Type B pancreatic cell (in vitro differentiated cells): ENCODE data around the gene ESF1. TPM values are rescaled to one million over a fixed set of nuclear protein-coding genes. Genes with fewer than 3 reads are reported as not detected.

ENCODE experiments used
- DNase-seq: peaks from one replicate; pipeline ENCODE4 v3.0.0; 2021; ENCODE audit warnings: mixed read lengths; ENCODE audit not compliant: unreplicated experiment; ENCODE audit errors: extremely low spot score
- H3K27ac Mint-ChIP-seq: 2 replicates; pipeline ENCODE4 v1.8.0; 2021; ENCODE audit warnings: mild to moderate bottlenecking, mixed read lengths
- H3K27me3 Mint-ChIP-seq: 2 replicates; pipeline ENCODE4 v1.8.0; 2021; ENCODE audit warnings: mixed read lengths
- H3K36me3 Mint-ChIP-seq: 2 replicates; pipeline ENCODE4 v1.8.0; 2021; ENCODE audit warnings: mixed read lengths
- H3K4me1 Mint-ChIP-seq: one replicate; pipeline ENCODE4 v1.8.0; 2021; ENCODE audit warnings: mixed read lengths; ENCODE audit not compliant: unreplicated experiment
- H3K4me3 Mint-ChIP-seq: 2 replicates; pipeline ENCODE4 v1.8.0; 2021; ENCODE audit warnings: mild to moderate bottlenecking, mixed read lengths
- H3K9me3 Mint-ChIP-seq: 2 replicates; pipeline ENCODE4 v1.8.0; 2021; ENCODE audit warnings: mixed read lengths
- total RNA-seq: library from RNA; stranded (reverse); gene quantifications from 2 replicates; pipeline ENCODE4 v1.2.1, GENCODE V29; 2021; ENCODE audit warnings: low replicate concordance
- TF ChIP-seq, protein P1 (sequence below): fragments of 200-600 bp; sonication (generic); conservative IDR thresholded peaks from 2 replicates; pipeline ENCODE4 v1.5.0; 2021; ENCODE audit warnings: antibody characterized with exemption, mild to moderate bottlenecking

Gene ESF1
- total RNA-seq, 1 donor from 2014 or later: 17.7 TPM

DNA sequence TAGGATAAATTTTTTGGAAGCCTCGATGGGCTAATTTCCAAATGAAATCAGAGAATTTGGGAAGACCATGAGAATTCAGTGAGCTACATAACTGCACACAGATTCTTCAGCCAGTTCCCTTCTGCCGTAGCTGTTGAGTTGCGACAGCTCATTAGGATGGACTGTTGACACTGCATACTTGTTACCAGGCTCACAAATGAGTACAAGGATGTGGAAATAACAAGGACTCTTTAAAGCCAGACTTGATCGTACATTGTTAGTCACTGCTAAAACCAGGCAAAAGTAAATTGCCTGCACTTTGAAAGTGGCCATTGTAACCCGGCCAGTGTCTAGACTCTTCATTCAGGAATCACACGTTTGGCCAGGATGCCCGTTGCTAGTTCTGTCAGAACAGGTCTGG is 37.2 kb upstream of the ESF1 start:
- no peak overlapping the region for H3K4me3 Mint-ChIP-seq
- no peaks in the 10 kb centered on the region for H3K9me3 Mint-ChIP-seq
- no peak overlapping the region for H3K27ac Mint-ChIP-seq
- no peaks in the 10 kb centered on the region for H3K27me3 Mint-ChIP-seq
- no peaks in the 10 kb centered on the region for H3K4me1 Mint-ChIP-seq
- TF ChIP-seq, protein P1, sequence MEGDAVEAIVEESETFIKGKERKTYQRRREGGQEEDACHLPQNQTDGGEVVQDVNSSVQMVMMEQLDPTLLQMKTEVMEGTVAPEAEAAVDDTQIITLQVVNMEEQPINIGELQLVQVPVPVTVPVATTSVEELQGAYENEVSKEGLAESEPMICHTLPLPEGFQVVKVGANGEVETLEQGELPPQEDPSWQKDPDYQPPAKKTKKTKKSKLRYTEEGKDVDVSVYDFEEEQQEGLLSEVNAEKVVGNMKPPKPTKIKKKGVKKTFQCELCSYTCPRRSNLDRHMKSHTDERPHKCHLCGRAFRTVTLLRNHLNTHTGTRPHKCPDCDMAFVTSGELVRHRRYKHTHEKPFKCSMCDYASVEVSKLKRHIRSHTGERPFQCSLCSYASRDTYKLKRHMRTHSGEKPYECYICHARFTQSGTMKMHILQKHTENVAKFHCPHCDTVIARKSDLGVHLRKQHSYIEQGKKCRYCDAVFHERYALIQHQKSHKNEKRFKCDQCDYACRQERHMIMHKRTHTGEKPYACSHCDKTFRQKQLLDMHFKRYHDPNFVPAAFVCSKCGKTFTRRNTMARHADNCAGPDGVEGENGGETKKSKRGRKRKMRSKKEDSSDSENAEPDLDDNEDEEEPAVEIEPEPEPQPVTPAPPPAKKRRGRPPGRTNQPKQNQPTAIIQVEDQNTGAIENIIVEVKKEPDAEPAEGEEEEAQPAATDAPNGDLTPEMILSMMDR: no peak
- DNase-seq: no peak
- H3K36me3 Mint-ChIP-seq: peaks cover 14% of the 10 kb centered on the region

DNA sequence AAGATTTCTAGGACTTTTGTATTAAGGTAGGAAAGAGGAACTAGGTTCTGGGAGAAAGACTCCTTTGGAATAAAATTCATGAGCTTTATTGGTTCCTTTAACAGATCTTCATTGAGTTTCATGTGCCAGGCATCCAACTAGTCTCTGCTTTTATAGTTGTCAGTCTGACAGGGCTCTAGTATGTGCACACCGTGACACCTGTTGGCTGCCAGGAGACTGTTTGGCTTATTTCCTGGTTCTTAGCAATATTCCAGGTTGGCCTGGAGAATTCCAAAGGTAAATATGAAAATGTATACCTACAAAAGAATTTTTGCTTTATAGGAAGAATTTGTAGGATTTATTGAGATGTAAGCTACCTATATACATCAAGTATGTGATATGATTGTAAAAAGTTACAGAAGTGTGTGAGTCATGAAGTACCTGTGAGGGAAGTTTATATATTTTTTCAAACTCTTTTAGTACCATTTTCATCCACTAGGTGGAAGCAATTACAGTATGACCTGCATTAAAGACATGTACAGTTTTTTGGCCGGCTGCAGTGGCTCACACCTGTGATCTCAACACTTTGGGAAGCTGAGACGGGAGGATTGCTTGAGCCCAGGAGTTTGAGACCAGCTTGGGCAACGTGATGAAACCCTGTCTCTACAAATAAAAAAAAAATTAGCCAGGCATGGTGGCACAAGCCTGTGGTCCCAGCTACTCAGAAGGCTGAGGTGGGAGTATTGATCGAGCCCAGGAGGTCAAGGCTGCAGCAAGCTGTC is 35.3 kb upstream of the ESF1 start:
- TF ChIP-seq, protein P1: peak; percentile 84
- Mint-ChIP-seq H3K27ac (no peak overlapping the region), H3K9me3 (no peaks in the 10 kb centered on the region), H3K36me3 (peaks cover 17% of the 10 kb centered on the region), H3K27me3 (no peaks in the 10 kb centered on the region), H3K4me1 (no peaks in the 10 kb centered on the region), H3K4me3 (no peak overlapping the region)
- no peak for DNase-seq

DNA sequence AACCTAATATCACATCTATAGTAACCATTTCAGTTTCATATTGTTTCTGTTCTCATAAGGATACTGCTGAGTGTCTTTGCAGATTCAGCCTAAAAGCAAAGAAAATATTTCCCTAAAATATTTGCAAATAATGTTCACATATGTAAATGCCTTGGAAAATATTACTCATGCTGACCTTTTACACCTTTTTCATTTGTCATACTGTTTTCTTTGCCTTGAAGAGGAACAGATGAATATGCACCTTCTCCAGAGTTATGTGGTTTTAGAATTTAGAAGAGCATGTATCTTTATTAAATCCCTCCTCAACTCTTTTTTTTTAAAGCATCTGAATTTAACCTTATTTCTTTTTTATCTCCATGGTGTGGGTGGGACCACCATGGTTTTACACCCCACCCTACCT is 32.6 kb upstream of the ESF1 start:
- TF ChIP-seq, protein P1: no peak
- no peak overlapping the region for H3K27ac Mint-ChIP-seq
- H3K4me3 Mint-ChIP-seq: no peak overlapping the region
- DNase-seq: no peak
- H3K36me3 Mint-ChIP-seq: peaks cover 24% of the 10 kb centered on the region
- no peaks in the 10 kb centered on the region for H3K4me1 Mint-ChIP-seq
- no peaks in the 10 kb centered on the region for H3K27me3 Mint-ChIP-seq
- H3K9me3 Mint-ChIP-seq: no peaks in the 10 kb centered on the region

DNA sequence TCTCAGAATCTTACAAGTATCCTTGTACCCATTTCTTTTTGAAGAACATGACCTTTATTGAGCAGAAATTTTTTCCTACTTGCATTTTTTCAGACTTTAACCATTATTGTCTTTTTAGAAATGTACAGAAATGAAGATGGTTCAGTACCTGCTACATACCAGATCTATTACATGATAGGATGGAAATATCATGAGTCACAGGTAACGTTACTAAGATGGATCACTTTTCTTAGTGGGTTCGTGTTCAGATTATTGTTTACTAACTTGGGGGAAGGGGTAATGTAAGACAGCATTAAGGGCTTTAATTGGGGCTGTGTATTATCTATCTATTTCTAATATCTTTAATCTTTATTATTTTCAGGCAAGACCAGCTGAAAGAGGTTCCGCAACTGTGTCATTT is 32.0 kb upstream of the ESF1 start:
- no peaks in the 10 kb centered on the region for H3K9me3 Mint-ChIP-seq
- no peaks in the 10 kb centered on the region for H3K27me3 Mint-ChIP-seq
- no peak for DNase-seq
- TF ChIP-seq, protein P1: no peak
- H3K4me1 Mint-ChIP-seq: no peaks in the 10 kb centered on the region
- no peak overlapping the region for H3K27ac Mint-ChIP-seq
- H3K4me3 Mint-ChIP-seq: no peak overlapping the region
- H3K36me3 Mint-ChIP-seq: peaks cover 28% of the 10 kb centered on the region

DNA sequence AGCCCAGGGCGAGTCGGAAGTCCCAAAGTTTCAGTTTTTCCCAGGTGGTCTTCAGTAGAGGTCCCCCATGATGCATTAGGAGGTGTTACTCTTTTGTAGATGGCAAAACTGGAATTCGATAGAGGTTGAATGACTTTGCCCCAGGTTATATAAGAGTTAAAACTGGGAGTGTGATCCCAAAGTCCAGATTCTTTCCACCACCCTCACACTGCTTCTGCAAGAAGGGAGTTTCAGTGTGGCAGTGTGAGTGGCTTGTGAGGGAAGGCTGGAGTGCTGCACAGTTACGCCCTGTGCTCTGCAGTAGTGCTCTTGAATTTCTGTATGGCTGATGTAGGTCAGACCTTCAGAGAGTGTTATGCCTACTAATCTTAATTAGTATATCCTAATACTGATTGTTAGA is 30.0 kb upstream of the ESF1 start:
- DNase-seq: no peak
- Mint-ChIP-seq H3K9me3 (no peaks in the 10 kb centered on the region), H3K4me3 (no peak overlapping the region), H3K27me3 (no peaks in the 10 kb centered on the region), H3K27ac (no peak overlapping the region), H3K36me3 (peaks cover 21% of the 10 kb centered on the region), H3K4me1 (no peaks in the 10 kb centered on the region)
- TF ChIP-seq, protein P1: no peak
